Measurements from ENCODE around the gene IAH1. TPM values are rescaled to one million over a fixed set of nuclear protein-coding genes. Genes with fewer than 3 reads are reported as not detected.

The IAH1 gene
- total and polyA plus RNA-seq, 10 of the 15 experiments (the other 5 are each of a cell fraction or from before 2014, with no cell fraction given): 57.4 to 125 (median 75.8) TPM

DNA sequence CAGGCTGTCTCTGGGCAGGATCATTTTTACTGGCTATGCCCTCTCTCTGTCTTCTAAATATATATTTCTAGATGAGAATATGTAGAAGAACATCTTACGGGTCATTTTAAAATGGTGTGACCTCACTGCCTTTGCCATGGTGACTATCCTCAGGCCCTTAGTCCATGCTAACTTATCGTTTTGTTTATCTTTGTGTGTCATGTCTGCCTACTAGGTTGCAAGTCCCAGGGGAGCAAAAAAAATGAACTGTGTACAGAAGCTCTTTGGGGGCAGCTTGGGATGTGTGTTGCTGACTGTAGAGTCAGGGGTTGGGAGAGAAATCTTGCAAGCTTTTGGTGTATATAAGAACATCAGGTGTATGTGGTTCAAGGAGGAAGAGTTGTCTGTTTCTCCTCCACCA is 39.9 kb upstream of the IAH1 start:
- H3K36me3 ChIP-seq (ENCODE audit: control insufficient read depth in 2 of 2, insufficient read depth in 2 of 2, low read length in 1 of 2): peaks cover 0 to 36% of the 10 kb centered on the region in 2 experiments; a peak in 2 of 4 replicates
- DNase-seq (ENCODE audit: low read depth, low spot score) (no peak), ATAC-seq (no peak), FAIRE-seq (no peak)
- H4K20me1 ChIP-seq (ENCODE audit: control insufficient read depth, insufficient read depth): no peaks in the 10 kb centered on the region
- RAD21 ChIA-PET (ENCODE audit: unreplicated experiment): no interaction called here
- H3K4me2 ChIP-seq (ENCODE audit: control insufficient read depth, insufficient read depth): no peak overlapping the region
- POLR2A ChIA-PET: interaction anchor here (0.8 kb wide), 1 partner anchor 17 kb away, joined by 4 read pairs; no protein-coding TSS in a partner anchor
- no peak overlapping the region for H3K9ac ChIP-seq (ENCODE audit: control insufficient read depth, insufficient read depth, low read length)
- SMC1A ChIA-PET (ENCODE audit: uncharacterized antibody, unreplicated experiment): interaction anchor here (0.7 kb wide), 2 partner anchors 109 to 1168 kb away, joined by 3 read pairs; no protein-coding TSS in a partner anchor
- CTCF ChIA-PET: no interaction called here
- in situ Hi-C loops (cut with MboI): no loop called here
- H3K27me3 ChIP-seq (replicated peaks in 1 of 2; ENCODE audit: control insufficient read depth in 2 of 2, insufficient read depth in 2 of 2, low read length in 1 of 2): no peaks in the 10 kb centered on the region
- no peaks in the 10 kb centered on the region for H3K79me2 ChIP-seq (ENCODE audit: control insufficient read depth, insufficient read depth, low read length)
- 49% methylated on average over 2 of the region's 2 CpGs for WGBS (ENCODE audit: insufficient coverage, insufficient replicate concordance, low lambda C conversion rate, missing lambda C conversion rate)
- no TSS peak for BruUV-seq (replicated peaks)
- no peaks in the 10 kb centered on the region for H3K9me3 ChIP-seq (replicated peaks; ENCODE audit: control insufficient read depth, insufficient read depth, low read length)
- intact Hi-C loops (cut with micrococcal nuclease; ENCODE audit: unreplicated experiment): no loop called here
- H3K4me1 ChIP-seq (ENCODE audit: control insufficient read depth, insufficient read depth, low read length): no peaks in the 10 kb centered on the region
- H3K4me3 ChIP-seq: no peak overlapping the region
- no peak overlapping the region for H3K27ac ChIP-seq (ENCODE audit: control insufficient read depth, insufficient read depth)
- H2AFZ ChIP-seq (ENCODE audit: control insufficient read depth, low read depth, low read length): no peak overlapping the region
- TF ChIP-seq HCFC1 (IDR thresholded peaks at IDR 0.05; ENCODE audit: low read length) (no peak), REST (IDR thresholded peaks at IDR 0.05; ENCODE audit: low read depth, low read length) (no peak), TCF3 (IDR thresholded peaks at IDR 0.05; ENCODE audit: borderline replicate concordance, insufficient read depth, low read depth, low read length) (no peak), EZH2 (IDR thresholded peaks at IDR 0.05; ENCODE audit: borderline replicate concordance, control insufficient read depth, low read depth, low read length) (no peak), ZNF207 (IDR thresholded peaks at IDR 0.05; ENCODE audit: borderline replicate concordance) (no peak), ZNF592 (IDR thresholded peaks at IDR 0.05) (no peak), NR2C1 (IDR thresholded peaks at IDR 0.05) (no peak), RB1 (IDR thresholded peaks at IDR 0.05; ENCODE audit: borderline replicate concordance) (no peak), POLR2A (IDR thresholded peaks at IDR 0.05; ENCODE audit: low read depth, low read length) (no peak), SMARCA5 (IDR thresholded peaks at IDR 0.05) (no peak), TAF1 (IDR thresholded peaks at IDR 0.05; ENCODE audit: borderline replicate concordance, low read depth, low read length) (no peak)
- TF ChIP-seq, protein P1, sequence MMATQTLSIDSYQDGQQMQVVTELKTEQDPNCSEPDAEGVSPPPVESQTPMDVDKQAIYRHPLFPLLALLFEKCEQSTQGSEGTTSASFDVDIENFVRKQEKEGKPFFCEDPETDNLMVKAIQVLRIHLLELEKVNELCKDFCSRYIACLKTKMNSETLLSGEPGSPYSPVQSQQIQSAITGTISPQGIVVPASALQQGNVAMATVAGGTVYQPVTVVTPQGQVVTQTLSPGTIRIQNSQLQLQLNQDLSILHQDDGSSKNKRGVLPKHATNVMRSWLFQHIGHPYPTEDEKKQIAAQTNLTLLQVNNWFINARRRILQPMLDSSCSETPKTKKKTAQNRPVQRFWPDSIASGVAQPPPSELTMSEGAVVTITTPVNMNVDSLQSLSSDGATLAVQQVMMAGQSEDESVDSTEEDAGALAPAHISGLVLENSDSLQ (IDR thresholded peaks at IDR 0.05): no peak
- TF ChIP-seq, protein P2, sequence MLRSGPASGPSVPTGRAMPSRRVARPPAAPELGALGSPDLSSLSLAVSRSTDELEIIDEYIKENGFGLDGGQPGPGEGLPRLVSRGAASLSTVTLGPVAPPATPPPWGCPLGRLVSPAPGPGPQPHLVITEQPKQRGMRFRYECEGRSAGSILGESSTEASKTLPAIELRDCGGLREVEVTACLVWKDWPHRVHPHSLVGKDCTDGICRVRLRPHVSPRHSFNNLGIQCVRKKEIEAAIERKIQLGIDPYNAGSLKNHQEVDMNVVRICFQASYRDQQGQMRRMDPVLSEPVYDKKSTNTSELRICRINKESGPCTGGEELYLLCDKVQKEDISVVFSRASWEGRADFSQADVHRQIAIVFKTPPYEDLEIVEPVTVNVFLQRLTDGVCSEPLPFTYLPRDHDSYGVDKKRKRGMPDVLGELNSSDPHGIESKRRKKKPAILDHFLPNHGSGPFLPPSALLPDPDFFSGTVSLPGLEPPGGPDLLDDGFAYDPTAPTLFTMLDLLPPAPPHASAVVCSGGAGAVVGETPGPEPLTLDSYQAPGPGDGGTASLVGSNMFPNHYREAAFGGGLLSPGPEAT (IDR thresholded peaks at IDR 0.05; ENCODE audit: low read depth): no peak
- TF ChIP-seq, protein P3, sequence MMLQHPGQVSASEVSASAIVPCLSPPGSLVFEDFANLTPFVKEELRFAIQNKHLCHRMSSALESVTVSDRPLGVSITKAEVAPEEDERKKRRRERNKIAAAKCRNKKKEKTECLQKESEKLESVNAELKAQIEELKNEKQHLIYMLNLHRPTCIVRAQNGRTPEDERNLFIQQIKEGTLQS (IDR thresholded peaks at IDR 0.05; ENCODE audit: borderline replicate concordance, extremely low read depth, low read depth, low read length): no peak

Measured in GM12878 (cell line).